Measurements from ENCODE around the gene RMND5B.

DNA sequence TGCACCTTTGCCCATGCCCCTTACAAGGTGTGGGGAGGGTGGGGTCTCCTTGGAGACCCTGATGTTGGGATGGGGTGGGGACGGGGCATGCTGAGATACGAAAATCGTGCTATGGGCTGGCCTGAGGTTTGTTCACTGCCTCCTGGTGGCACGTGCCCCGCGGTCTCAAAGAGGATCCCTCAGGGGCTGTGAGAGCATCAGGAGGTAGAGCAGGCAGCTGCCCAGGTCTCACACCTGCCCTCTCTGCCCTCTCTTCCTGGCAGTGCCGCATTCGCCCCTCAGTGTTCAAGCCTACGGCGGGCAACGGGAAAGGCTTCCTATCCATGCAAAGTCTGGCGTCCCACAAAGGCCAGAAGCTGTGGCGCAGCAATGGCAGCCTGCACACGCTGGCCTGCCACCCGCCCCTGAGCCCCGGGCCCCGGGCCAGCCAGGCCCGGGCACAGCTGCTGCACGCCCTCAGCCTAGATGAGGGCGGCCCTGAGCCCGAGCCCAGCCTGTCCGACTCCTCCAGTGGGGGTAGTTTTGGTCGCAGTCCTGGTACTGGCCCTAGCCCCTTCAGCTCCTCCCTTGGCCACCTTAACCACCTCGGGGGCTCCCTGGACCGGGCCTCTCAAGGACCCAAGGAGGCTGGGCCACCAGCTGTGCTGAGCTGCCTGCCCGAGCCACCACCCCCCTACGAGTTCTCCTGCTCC, 10.8 kb upstream of the RMND5B start:
- TF ChIP-seq, protein P1, sequence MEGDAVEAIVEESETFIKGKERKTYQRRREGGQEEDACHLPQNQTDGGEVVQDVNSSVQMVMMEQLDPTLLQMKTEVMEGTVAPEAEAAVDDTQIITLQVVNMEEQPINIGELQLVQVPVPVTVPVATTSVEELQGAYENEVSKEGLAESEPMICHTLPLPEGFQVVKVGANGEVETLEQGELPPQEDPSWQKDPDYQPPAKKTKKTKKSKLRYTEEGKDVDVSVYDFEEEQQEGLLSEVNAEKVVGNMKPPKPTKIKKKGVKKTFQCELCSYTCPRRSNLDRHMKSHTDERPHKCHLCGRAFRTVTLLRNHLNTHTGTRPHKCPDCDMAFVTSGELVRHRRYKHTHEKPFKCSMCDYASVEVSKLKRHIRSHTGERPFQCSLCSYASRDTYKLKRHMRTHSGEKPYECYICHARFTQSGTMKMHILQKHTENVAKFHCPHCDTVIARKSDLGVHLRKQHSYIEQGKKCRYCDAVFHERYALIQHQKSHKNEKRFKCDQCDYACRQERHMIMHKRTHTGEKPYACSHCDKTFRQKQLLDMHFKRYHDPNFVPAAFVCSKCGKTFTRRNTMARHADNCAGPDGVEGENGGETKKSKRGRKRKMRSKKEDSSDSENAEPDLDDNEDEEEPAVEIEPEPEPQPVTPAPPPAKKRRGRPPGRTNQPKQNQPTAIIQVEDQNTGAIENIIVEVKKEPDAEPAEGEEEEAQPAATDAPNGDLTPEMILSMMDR (IDR thresholded peaks at IDR 0.05) = no peak
- no peak for TF ChIP-seq POLR2A (IDR thresholded peaks at IDR 0.05)

Data from body of pancreas (tissue), 4 donors.